ENCODE data around the gene TEX52.

DNA sequence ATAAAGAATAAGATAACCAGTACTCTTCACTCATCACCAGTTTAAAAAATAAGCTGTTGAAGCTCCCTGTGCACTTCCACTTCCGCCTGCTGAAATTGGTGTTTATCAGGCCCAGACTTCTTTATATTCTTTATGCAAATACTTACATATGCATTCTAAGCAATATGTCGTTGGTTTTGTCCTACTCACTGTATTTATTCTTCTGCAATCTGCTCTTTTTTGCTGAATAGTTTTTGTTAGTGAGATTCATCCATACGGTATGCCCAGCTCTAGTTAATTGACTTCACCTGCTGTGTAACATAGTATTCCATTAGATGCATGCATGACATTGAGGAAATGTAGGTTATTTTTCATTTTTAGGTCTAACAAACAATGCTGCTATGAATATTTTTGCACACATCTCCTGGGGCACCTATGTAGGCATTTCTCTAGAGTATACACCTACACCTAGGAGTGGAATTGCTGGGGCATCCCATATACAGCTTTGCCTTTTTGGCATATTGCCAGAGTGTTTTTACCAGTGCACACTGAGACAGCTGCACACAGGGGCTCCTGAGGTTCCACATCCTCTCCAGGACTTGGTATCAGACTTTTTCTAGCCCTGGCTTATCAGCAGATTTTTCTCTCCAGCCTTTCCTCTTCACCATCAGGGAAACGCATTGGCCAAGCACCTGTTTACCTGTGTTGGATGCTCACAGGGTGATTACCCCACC lies 21.0 kb downstream of the TEX52 start:
- TF ChIP-seq POLR2A (IDR thresholded peaks at IDR 0.05) = no peak
- TF ChIP-seq, protein P1, sequence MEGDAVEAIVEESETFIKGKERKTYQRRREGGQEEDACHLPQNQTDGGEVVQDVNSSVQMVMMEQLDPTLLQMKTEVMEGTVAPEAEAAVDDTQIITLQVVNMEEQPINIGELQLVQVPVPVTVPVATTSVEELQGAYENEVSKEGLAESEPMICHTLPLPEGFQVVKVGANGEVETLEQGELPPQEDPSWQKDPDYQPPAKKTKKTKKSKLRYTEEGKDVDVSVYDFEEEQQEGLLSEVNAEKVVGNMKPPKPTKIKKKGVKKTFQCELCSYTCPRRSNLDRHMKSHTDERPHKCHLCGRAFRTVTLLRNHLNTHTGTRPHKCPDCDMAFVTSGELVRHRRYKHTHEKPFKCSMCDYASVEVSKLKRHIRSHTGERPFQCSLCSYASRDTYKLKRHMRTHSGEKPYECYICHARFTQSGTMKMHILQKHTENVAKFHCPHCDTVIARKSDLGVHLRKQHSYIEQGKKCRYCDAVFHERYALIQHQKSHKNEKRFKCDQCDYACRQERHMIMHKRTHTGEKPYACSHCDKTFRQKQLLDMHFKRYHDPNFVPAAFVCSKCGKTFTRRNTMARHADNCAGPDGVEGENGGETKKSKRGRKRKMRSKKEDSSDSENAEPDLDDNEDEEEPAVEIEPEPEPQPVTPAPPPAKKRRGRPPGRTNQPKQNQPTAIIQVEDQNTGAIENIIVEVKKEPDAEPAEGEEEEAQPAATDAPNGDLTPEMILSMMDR (IDR thresholded peaks at IDR 0.05) = no peak
- TF ChIP-seq EP300 (IDR thresholded peaks at IDR 0.05) = no peak
